Upper lobe of left lung (tissue), 6 donors: ENCODE data around the gene STN1. TPM values are rescaled to one million over a fixed set of nuclear protein-coding genes. Genes with fewer than 3 reads are reported as not detected.
A peak's percentile ranks its signal among the peaks of the same experiment; 100 is the strongest.

Experiments
- ATAC-seq, 2 donors: fragments of 200-7000 bp; cut with Tn5 transposase; one replicate each; pipeline ENCODE4 v1.9.1; 2022; ENCODE audit warnings: mild to moderate bottlenecking in 2 of 2, moderate library complexity in 2 of 2; ENCODE audit not compliant: low FRiP score in 2 of 2
- DNase-seq, 2 donors: peaks; one replicate each; pipeline ENCODE4 v3.0.0-alpha.2; 2019 to 2020
- H3K27ac ChIP-seq, 4 donors: fragments of 200-600 bp; sonication (generic); one replicate each; pipeline ENCODE4 v1.5.1; 2016 to 2019
- H3K27me3 ChIP-seq, 4 donors: fragments of 200-600 bp; sonication (generic); one replicate each; pipeline ENCODE4 v1.5.1; 2017 to 2019
- H3K36me3 ChIP-seq, 4 donors: fragments of 200-600 bp; sonication (generic); one replicate each; pipeline ENCODE4 v1.5.1; 2016 to 2019
- H3K4me1 ChIP-seq, 4 donors: fragments of 200-600 bp; sonication (generic); one replicate each; pipeline ENCODE4 v1.5.1; 2018 to 2019
- H3K4me3 ChIP-seq, 4 donors: fragments of 200-600 bp; sonication (generic); one replicate each; pipeline ENCODE4 v1.5.1; 2017 to 2019; ENCODE audit warnings: mild to moderate bottlenecking in 2 of 4, moderate library complexity in 1 of 4
- H3K9me3 ChIP-seq, 4 donors: fragments of 200-600 bp; sonication (generic); one replicate each; pipeline ENCODE4 v1.5.1; 2018 to 2019
- EP300 ChIP-seq, 4 donors: sonication (generic); formaldehyde crosslinking; IDR thresholded peaks; one replicate each; pipeline ENCODE4 v1.5.1; 2017; ENCODE audit warnings: antibody characterized with exemption in 4 of 4, control low read depth in 2 of 4
- POLR2A ChIP-seq, 4 donors: fragments of 450-650 bp; IDR thresholded peaks; one replicate each; pipeline ENCODE4 v1.5.1; 2016 to 2017; ENCODE audit warnings: antibody characterized with exemption in 4 of 4, mild to moderate bottlenecking in 2 of 4
- POLR2AphosphoS5 ChIP-seq, 2 donors: sonication (generic); formaldehyde crosslinking; IDR thresholded peaks; one replicate each; pipeline ENCODE4 v1.5.1; 2017; ENCODE audit warnings: antibody characterized with exemption in 2 of 2
- WGBS, 2 donors: methylation state at CpG; one replicate each; pipeline ENCODE4 v1.1.5; 2017 to 2018; 5-methylcytosine and 5-hydroxymethylcytosine counted together
- total RNA-seq, 6 donors: library from RNA; depleted of rRNA in 4 of 6; stranded (reverse); fragments of >200 nt in 4 of 6; gene quantifications; one replicate each; pipeline versions ENCODE4 v1.1.0 to v1.2.1, GENCODE V29; 2016 to 2021
- TF ChIP-seq, protein P1 (sequence below), 6 experiments: fragments of 450-650 bp in 4 of 6; fragments of 200-600 bp in 2 of 6; sonication (generic) in 2 of 6; IDR thresholded peaks; one replicate each; pipeline ENCODE4 v1.5.1; 2016 to 2019; ENCODE audit warnings: antibody characterized with exemption in 6 of 6
- donor health status: DM: no; HTN: no; CAD: no; lungs with moderate emphysema.
- donor health status: DM: no; HTN: yes; CAD: no; lungs with severe emphysema.

The STN1 gene
- total RNA-seq, 6 donors from 2014 or later, result 36.3 to 71.4 (median 53.4) TPM

DNA sequence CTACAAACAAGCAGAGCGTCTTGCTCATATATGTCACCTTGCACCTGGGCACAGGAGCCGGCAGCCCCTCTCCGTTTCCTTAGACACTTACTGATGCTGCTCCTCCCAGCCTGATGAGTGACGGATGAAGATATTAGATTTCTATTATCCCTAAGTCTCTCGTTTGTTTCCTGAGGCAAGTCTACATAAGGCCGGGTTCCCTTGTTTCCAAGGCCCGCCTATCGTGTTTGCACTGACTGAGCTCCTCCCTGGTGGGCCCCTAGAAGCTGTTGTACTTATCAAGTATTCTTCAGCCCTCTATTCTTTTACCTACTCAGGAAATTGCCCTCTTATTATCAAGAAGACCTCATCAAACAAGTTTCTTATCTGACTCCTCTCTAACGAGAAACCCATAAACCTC, 81.1 kb downstream of the STN1 start:
- 62 to 69% methylated on average over 9 of the region's 9 CpGs for WGBS, 2 donors
- no peaks in the 10 kb centered on the region for H3K27me3 ChIP-seq
- no peak for DNase-seq

DNA sequence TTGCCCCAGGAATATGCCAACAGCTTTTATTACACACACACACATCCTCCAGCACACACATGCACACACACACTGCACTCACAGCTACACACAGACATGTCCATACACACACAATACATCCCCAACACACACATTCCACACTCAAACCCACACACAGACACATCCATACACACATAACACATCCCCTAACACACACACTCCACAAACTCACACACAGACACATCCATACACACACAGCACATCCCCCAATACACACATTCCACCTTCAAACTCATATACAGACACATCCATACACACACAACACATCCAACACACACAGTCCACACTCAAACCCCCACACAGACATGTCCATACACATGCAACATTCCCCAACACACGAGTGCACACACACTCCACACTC, 81.7 kb downstream of the STN1 start:
- Histone ChIP-seq H3K36me3 (no peaks in the 10 kb centered on the region), H3K27ac (peak overlapping the region in 2 of 4 donors; percentile 23 to 45), H3K4me3 (no peak overlapping the region), H3K9me3 (peaks cover 0 to 3% (median 0%) of the 10 kb centered on the region in 4 donors), H3K27me3 (no peaks in the 10 kb centered on the region), H3K4me1 (peaks cover 34 to 53% (median 44%) of the 10 kb centered on the region in 4 donors)
- TF ChIP-seq POLR2AphosphoS5 (IDR thresholded peaks at IDR 0.05) (no peak), EP300 (IDR thresholded peaks at IDR 0.05) (no peak), POLR2A (IDR thresholded peaks at IDR 0.05) (no peak)
- TF ChIP-seq, protein P1, sequence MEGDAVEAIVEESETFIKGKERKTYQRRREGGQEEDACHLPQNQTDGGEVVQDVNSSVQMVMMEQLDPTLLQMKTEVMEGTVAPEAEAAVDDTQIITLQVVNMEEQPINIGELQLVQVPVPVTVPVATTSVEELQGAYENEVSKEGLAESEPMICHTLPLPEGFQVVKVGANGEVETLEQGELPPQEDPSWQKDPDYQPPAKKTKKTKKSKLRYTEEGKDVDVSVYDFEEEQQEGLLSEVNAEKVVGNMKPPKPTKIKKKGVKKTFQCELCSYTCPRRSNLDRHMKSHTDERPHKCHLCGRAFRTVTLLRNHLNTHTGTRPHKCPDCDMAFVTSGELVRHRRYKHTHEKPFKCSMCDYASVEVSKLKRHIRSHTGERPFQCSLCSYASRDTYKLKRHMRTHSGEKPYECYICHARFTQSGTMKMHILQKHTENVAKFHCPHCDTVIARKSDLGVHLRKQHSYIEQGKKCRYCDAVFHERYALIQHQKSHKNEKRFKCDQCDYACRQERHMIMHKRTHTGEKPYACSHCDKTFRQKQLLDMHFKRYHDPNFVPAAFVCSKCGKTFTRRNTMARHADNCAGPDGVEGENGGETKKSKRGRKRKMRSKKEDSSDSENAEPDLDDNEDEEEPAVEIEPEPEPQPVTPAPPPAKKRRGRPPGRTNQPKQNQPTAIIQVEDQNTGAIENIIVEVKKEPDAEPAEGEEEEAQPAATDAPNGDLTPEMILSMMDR (IDR thresholded peaks at IDR 0.05), result no peak
- DNase-seq, result no peak
- ATAC-seq, result no peak
- WGBS, 2 donors, result 35 to 62% methylated on average over 1 of the region's 1 CpG

More for the DNA sequence above, 81.1 kb downstream of the STN1 start:
- no peak for ATAC-seq
- Histone ChIP-seq H3K36me3 (no peaks in the 10 kb centered on the region), H3K9me3 (peaks cover 0 to 3% (median 0%) of the 10 kb centered on the region in 4 donors), H3K27ac (peak overlapping the region in 2 of 4 donors; percentile 4 to 53), H3K4me3 (no peak overlapping the region), H3K4me1 (peaks cover 34 to 57% (median 44%) of the 10 kb centered on the region in 4 donors)
- TF ChIP-seq, protein P1 (IDR thresholded peaks at IDR 0.05), result no peak
- TF ChIP-seq POLR2A (IDR thresholded peaks at IDR 0.05) (no peak), POLR2AphosphoS5 (IDR thresholded peaks at IDR 0.05) (no peak), EP300 (IDR thresholded peaks at IDR 0.05) (no peak)

DNA sequence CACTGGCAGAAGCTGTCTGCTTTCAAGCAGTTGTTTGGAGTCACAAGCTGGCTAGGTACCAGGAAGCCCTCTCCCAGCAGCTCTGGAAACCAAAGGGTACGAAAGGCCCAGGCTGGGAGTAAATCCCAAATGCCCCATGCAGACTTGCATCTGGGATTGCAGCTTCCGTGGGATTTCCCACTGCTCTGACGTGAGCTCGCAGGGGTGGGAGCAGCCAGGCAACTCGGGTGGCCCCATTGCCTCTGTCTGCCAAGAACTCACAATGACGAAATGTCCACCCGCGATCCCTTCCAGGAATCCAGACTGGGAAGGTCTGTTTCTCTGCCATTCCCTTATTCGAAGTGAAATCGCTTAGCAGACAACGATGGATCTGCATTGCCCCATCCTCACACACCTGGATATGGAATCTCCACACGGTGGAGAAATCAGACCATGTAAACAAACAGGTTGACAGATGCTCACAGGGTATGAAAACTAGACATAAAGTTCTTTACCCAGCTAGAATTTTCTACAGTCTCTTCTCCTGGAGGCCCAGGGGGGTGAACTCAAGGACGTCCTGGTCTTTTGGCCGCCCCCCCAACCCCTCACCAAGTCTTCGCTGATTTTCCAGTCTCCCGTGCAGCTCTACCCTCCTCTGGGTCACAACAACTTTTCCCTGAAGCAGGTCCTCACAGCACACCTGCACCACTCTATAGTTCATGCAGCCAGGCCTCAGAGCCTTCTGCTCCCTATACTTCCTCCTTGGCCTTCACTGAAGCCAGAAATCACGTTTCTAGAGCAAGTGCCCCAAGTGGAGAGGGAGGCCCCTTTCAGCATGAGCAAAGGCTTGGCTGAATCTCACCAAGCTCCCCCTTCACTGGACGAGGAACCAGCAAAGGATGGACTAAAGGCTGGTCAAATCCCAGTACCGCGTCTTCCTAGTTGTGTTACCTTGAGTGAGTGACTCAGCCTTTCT, 82.6 kb downstream of the STN1 start:
- Histone ChIP-seq H3K27me3 (no peaks in the 10 kb centered on the region), H3K4me1 (peaks cover 28 to 46% (median 37%) of the 10 kb centered on the region in 4 donors), H3K4me3 (no peak overlapping the region), H3K9me3 (peaks cover 0 to 3% (median 0%) of the 10 kb centered on the region in 4 donors), H3K27ac (peak overlapping the region in 3 of 4 donors; percentile 23 to 55 (median 45)), H3K36me3 (no peaks in the 10 kb centered on the region)
- WGBS, 2 donors, result 57 to 66% methylated on average over 20 of the region's 20 CpGs
- ATAC-seq, result peak; percentile 2 to 85
- peak; percentile 51 to 55 for TF ChIP-seq POLR2AphosphoS5 (IDR thresholded peaks at IDR 0.05)
- peak in 2 of 4 donors; percentile 20 to 63 for TF ChIP-seq EP300 (IDR thresholded peaks at IDR 0.05)
- TF ChIP-seq, protein P1 (IDR thresholded peaks at IDR 0.05), result no peak
- no peak for TF ChIP-seq POLR2A (IDR thresholded peaks at IDR 0.05)
- DNase-seq, result peak in 1 of 2 donors; percentile 60

DNA sequence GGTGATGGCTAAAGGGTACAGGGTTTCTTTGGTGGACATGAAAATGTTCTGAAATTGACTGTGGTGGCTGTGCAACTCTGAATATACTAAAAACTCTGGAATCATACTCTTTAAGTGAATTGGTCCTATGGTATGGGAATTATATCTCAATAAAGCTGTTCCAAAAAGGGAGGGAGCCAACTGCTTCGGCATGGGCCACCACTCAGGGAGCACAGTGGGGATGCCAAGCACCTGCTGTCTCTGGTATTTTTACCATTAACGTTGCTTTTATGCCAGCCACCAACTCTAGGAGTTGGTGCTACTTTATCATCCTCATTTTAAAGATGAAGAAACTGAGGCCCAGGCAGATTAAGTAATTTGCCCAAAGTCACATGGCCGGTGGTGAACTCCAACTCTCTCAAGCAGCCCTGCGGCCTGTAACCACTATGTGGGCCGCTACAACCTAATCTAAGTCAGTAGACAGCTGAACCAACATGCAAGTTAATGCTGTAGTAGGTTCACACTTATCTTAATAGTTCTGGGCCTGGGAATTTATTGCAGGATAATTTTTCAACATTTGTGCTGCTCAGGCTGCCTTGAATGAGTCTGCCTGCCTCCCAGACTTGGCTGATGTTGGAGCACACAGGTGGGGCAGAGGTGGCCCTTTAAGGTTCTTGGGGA, 83.4 kb downstream of the STN1 start:
- WGBS, 2 donors, result 63 to 73% methylated on average over 5 of the region's 5 CpGs
- DNase-seq, result no peak
- TF ChIP-seq, protein P1 (IDR thresholded peaks at IDR 0.05), result no peak
- no peak for TF ChIP-seq POLR2AphosphoS5 (IDR thresholded peaks at IDR 0.05)
- no peak for TF ChIP-seq EP300 (IDR thresholded peaks at IDR 0.05)
- no peak for TF ChIP-seq POLR2A (IDR thresholded peaks at IDR 0.05)
- Histone ChIP-seq H3K4me3 (no peak overlapping the region), H3K9me3 (peaks cover 0 to 3% (median 0%) of the 10 kb centered on the region in 4 donors), H3K27me3 (no peaks in the 10 kb centered on the region), H3K27ac (peak overlapping the region; percentile 23 to 55 (median 47)), H3K4me1 (peaks cover 27 to 42% (median 35%) of the 10 kb centered on the region in 4 donors), H3K36me3 (no peaks in the 10 kb centered on the region)
- no peak for ATAC-seq
